ENCODE results near the gene CRYBG1. TPM values are rescaled to one million over a fixed set of nuclear protein-coding genes. Genes with fewer than 3 reads are reported as not detected.

CRYBG1 gene
- total RNA-seq, 1 experiment from 2014 or later: 0.66 TPM

DNA sequence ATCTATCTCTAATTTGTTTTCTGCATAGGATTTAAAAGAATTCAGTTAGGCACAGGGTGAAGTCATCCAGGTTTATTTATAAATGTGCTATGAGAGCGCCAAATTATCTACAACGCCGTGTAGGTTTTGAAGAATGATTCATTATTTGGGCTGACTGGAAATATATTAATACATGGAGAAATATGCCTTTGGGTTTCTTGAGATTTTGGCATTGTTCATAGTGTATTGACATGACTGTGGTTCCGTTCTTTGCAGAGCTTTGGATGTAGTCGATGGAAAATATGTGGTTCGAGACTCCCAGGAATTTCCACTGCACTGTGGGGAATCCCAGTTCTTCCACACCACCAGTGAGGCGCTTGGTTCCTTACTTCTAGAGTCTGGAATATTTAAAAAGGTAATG lies 90.9 kb downstream of the CRYBG1 start:
- Histone ChIP-seq H3K27me3 (ENCODE audit: control insufficient read depth, insufficient read depth, low read length) (no peaks in the 10 kb centered on the region), H3K4me3 (ENCODE audit: insufficient read depth, low read depth, low read length) (no peak overlapping the region), H3K36me3 (replicated peaks; ENCODE audit: control insufficient read depth, insufficient read depth, low read length) (no peaks in the 10 kb centered on the region)
- DNase-seq: no peak

DNA sequence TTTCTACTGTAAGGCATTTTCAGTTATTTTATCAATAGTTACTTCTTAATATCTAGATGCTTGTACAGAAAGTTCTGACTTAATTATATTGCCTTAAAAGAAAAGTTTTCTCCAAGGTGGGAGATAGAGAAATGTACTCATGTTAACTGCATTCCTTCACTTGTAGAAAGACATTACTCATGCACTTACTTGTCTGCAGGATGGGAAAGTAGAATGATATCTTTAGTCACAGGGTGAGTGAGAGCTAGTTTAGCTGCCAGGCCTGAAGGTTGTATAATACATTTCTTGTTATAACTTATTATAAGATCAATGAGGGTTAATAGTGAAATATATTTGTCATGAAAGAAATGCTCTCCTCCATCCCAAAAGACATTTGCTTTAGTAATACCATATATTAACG lies 92.1 kb downstream of the CRYBG1 start:
- H3K36me3 ChIP-seq (replicated peaks; ENCODE audit: control insufficient read depth, insufficient read depth, low read length): no peaks in the 10 kb centered on the region
- DNase-seq: no peak
- no peaks in the 10 kb centered on the region for H3K27me3 ChIP-seq (ENCODE audit: control insufficient read depth, insufficient read depth, low read length)
- H3K4me3 ChIP-seq (ENCODE audit: insufficient read depth, low read depth, low read length): no peak overlapping the region

- no peaks in the 10 kb centered on the region for H3K36me3 ChIP-seq (replicated peaks; ENCODE audit: control insufficient read depth, insufficient read depth, low read length)
- no peak overlapping the region for H3K4me3 ChIP-seq (ENCODE audit: insufficient read depth, low read depth, low read length)
- no peaks in the 10 kb centered on the region for H3K27me3 ChIP-seq (ENCODE audit: control insufficient read depth, insufficient read depth, low read length)
- DNase-seq: peak; percentile 50
Observed at GRCh38 chr6:106453756-106454367, 93.3 kb downstream of the CRYBG1 start.

DNA sequence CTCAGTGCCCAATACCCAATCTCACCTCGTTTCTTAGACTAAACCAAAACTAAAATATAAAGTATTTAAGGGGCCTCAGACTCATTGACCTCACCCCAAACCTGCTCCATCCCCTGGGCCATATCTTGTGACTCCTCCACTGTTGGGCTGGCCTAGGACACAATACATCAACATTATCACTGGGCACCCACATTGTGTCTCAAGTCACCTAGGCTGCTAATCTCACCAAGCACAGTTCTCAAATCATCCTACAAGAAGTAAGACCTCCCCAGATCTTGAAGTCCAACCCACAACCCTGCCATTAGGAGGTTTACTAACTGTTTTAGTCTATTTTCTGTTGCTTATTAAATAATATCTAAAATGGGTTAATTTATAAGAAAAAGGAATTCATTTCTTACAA lies 96.2 kb downstream of the CRYBG1 start:
- no peaks in the 10 kb centered on the region for H3K27me3 ChIP-seq (ENCODE audit: control insufficient read depth, insufficient read depth, low read length)
- no peak for DNase-seq

GRCh38 chr6:106458021-106458986 lies 97.8 kb downstream of the CRYBG1 start:
- no peaks in the 10 kb centered on the region for H3K27me3 ChIP-seq (ENCODE audit: control insufficient read depth, insufficient read depth, low read length)
- no peaks in the 10 kb centered on the region for H3K36me3 ChIP-seq (replicated peaks; ENCODE audit: control insufficient read depth, insufficient read depth, low read length)
- DNase-seq: no peak
- no peak overlapping the region for H3K4me3 ChIP-seq (ENCODE audit: insufficient read depth, low read depth, low read length)

More for the DNA sequence above, 96.2 kb downstream of the CRYBG1 start:
- Histone ChIP-seq H3K36me3 (replicated peaks; ENCODE audit: control insufficient read depth, insufficient read depth, low read length) (no peaks in the 10 kb centered on the region), H3K4me3 (ENCODE audit: insufficient read depth, low read depth, low read length) (no peak overlapping the region)

GRCh38 chr6:106460481-106460880 lies 100.0 kb downstream of the CRYBG1 start:
- no peak for DNase-seq
- Histone ChIP-seq H3K4me3 (ENCODE audit: insufficient read depth, low read depth, low read length) (no peak overlapping the region), H3K36me3 (replicated peaks; ENCODE audit: control insufficient read depth, insufficient read depth, low read length) (no peaks in the 10 kb centered on the region), H3K27me3 (ENCODE audit: control insufficient read depth, insufficient read depth, low read length) (no peaks in the 10 kb centered on the region)

DNA sequence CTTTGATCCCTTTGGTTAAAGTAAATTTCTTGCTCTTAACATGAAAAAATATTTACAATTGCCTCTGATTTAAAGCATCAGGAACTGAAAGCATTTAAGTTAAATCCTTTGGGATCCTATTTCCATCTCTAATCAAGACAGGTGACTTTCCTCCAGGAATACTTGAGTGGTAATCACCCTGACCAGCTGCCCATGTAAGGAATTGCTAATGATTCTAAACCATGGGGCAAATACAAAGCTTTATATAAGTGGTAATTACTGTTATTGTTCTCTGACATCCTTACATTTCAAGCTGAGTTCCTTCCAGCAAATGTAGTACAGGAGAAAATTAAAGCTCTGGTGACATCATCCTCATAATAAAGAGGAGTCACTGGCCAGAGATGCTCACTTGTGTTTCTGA lies 100.6 kb downstream of the CRYBG1 start:
- Histone ChIP-seq H3K36me3 (replicated peaks; ENCODE audit: control insufficient read depth, insufficient read depth, low read length) (no peaks in the 10 kb centered on the region), H3K4me3 (ENCODE audit: insufficient read depth, low read depth, low read length) (no peak overlapping the region), H3K27me3 (ENCODE audit: control insufficient read depth, insufficient read depth, low read length) (no peaks in the 10 kb centered on the region)
- DNase-seq: peak; percentile 40

DNA sequence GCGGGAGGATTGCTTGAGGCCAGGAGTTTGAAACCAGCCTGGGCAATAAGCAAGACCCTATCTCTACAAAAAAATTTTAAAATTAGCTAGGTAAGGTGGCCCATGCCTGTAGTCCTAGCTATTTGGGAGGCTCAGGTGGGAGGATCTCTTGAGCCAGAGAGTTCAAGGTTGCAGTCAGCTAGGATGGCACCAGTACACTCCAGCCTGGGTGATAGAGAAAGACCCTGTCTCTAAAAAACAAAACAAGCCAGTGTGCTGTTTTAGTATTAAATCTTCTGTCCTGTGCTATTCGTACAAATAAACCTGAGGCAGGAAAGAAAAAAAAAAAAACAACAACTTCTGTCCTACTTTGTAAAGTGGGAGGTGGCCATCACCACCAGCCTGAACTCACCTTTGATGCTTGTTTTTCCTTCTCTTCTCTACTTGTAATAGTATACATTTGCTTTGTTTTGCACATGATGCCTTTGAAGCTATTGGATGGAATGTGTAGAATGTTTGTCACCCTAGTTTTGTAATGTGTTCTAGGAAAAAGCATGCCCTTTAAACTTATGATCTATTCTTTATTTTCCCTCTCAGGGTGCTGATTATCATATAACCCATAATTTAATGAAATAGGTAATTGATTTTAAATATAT lies 102.5 kb downstream of the CRYBG1 start:
- no peaks in the 10 kb centered on the region for H3K27me3 ChIP-seq (ENCODE audit: control insufficient read depth, insufficient read depth, low read length)
- H3K36me3 ChIP-seq (replicated peaks; ENCODE audit: control insufficient read depth, insufficient read depth, low read length): no peaks in the 10 kb centered on the region
- no peak overlapping the region for H3K4me3 ChIP-seq (ENCODE audit: insufficient read depth, low read depth, low read length)
- no peak for DNase-seq

GRCh38 chr6:106466211-106466610 lies 105.7 kb downstream of the CRYBG1 start:
- Histone ChIP-seq H3K36me3 (replicated peaks; ENCODE audit: control insufficient read depth, insufficient read depth, low read length) (no peaks in the 10 kb centered on the region), H3K4me3 (ENCODE audit: insufficient read depth, low read depth, low read length) (no peak overlapping the region), H3K27me3 (ENCODE audit: control insufficient read depth, insufficient read depth, low read length) (no peaks in the 10 kb centered on the region)
- DNase-seq: no peak

DNA sequence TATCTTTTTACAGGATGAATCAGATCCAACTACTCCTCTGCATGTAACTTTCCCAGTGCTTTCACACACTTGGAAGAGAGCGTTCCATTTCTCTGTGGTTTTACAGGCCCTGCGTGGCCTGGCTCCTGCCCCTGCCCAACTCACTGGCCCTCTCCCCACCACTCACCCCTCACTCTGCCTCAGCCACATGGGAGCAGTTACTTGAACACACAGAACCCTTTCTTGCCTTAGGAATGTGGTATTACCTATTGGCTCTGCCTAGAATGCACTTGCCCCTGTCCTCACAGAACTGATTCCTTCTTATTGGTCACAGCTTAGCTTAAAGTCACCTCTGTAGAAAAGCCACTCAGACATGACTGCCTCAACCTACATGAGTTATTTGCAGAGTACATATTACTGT lies 108.4 kb downstream of the CRYBG1 start:
- no peak overlapping the region for H3K4me3 ChIP-seq (ENCODE audit: insufficient read depth, low read depth, low read length)
- no peaks in the 10 kb centered on the region for H3K36me3 ChIP-seq (replicated peaks; ENCODE audit: control insufficient read depth, insufficient read depth, low read length)
- no peak for DNase-seq
- no peaks in the 10 kb centered on the region for H3K27me3 ChIP-seq (ENCODE audit: control insufficient read depth, insufficient read depth, low read length)

DNA sequence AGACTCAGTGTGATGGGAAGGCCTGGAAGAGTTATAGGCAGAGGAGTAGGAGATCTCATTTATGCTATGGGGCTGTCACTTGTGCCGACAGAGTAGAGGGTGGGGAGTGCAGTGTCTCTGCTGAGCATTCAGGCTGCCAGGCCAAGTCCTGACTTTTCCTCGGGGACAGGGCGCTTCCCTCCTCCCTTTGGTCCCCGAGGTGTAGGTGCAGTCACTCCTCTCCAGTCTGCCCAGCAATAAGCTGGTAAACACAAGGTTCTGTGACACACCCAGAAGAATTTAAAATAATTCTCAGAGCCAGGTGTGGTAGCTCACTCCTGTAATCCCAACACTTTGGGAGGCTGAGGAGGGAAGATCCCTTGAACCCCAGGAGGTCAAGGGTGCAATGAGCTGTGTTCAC lies 109.4 kb downstream of the CRYBG1 start:
- no peaks in the 10 kb centered on the region for H3K36me3 ChIP-seq (replicated peaks; ENCODE audit: control insufficient read depth, insufficient read depth, low read length)
- H3K4me3 ChIP-seq (ENCODE audit: insufficient read depth, low read depth, low read length): no peak overlapping the region
- DNase-seq: no peak
- H3K27me3 ChIP-seq (ENCODE audit: control insufficient read depth, insufficient read depth, low read length): no peaks in the 10 kb centered on the region

GRCh38 chr6:106470316-106470715 lies 109.8 kb downstream of the CRYBG1 start:
- Histone ChIP-seq H3K27me3 (ENCODE audit: control insufficient read depth, insufficient read depth, low read length) (no peaks in the 10 kb centered on the region), H3K36me3 (replicated peaks; ENCODE audit: control insufficient read depth, insufficient read depth, low read length) (no peaks in the 10 kb centered on the region), H3K4me3 (ENCODE audit: insufficient read depth, low read depth, low read length) (no peak overlapping the region)
- DNase-seq: no peak

DNA sequence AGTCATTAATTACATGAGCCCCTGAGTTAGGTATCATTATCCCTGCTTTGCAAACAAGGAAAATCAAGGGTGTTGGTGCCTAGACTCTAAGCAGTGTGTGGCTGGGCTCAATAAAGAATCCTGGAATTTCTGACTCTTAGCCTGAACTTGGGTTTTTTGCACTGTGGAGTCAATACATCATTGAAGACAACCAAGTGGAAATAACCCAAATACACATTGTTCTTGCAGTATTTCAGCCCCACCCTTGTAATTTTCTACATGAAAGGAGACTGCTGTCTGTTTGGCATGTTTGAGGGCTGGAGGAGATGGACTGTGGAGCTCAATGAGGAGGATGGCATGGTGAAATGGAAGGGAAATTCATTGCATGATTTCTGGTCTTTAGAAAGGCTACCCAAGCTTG lies 110.3 kb downstream of the CRYBG1 start:
- Histone ChIP-seq H3K27me3 (ENCODE audit: control insufficient read depth, insufficient read depth, low read length) (no peaks in the 10 kb centered on the region), H3K4me3 (ENCODE audit: insufficient read depth, low read depth, low read length) (no peak overlapping the region), H3K36me3 (replicated peaks; ENCODE audit: control insufficient read depth, insufficient read depth, low read length) (no peaks in the 10 kb centered on the region)
- no peak for DNase-seq

- no peak for DNase-seq
- no peaks in the 10 kb centered on the region for H3K27me3 ChIP-seq (ENCODE audit: control insufficient read depth, insufficient read depth, low read length)
- no peaks in the 10 kb centered on the region for H3K36me3 ChIP-seq (replicated peaks; ENCODE audit: control insufficient read depth, insufficient read depth, low read length)
Observed at GRCh38 chr6:106473812-106474211, 113.3 kb downstream of the CRYBG1 start.

GRCh38 chr6:106474466-106474865 lies 113.9 kb downstream of the CRYBG1 start:
- no peak for DNase-seq
- Histone ChIP-seq H3K36me3 (replicated peaks; ENCODE audit: control insufficient read depth, insufficient read depth, low read length) (no peaks in the 10 kb centered on the region), H3K27me3 (ENCODE audit: control insufficient read depth, insufficient read depth, low read length) (no peaks in the 10 kb centered on the region), H3K4me3 (ENCODE audit: insufficient read depth, low read depth, low read length) (no peak overlapping the region)

More at GRCh38 chr6:106473812-106474211, 113.3 kb downstream of the CRYBG1 start:
- H3K4me3 ChIP-seq (ENCODE audit: insufficient read depth, low read depth, low read length): no peak overlapping the region

Data from H7 (cell line).